Endothelial cell of umbilical vein (primary cell): ENCODE measurements around the gene ASXL1. TPM values are rescaled to one million over a fixed set of nuclear protein-coding genes. Genes with fewer than 3 reads are reported as not detected.

Experiments
- BruUV-seq: library from RNA; stranded (reverse); fragments of 400-500 nt; replicated peaks from 2 replicates; lab custom pipeline; 2021; lab: Mats Ljungman, UMichigan
- CTCF ChIA-PET: fragments of 300-600, 350-600 bp; sonication (Branson Sonifier 250); formaldehyde crosslinking; loops from one replicate; lab custom pipeline; 2021; ENCODE audit warnings: antibody characterized with exemption, inconsistent platforms; lab: Charles Lee
- POLR2A ChIA-PET: fragments of 300-600, 350-600 bp; sonication (Branson Sonifier 250); formaldehyde crosslinking; loops from one replicate; lab custom pipeline; 2021; ENCODE audit warnings: antibody characterized with exemption, inconsistent platforms; lab: Charles Lee
- DNase-seq: peaks from one replicate; pipeline ENCODE4 v3.0.0-alpha.2; 2011; ENCODE audit warnings: low read depth, low spot score
- FAIRE-seq: peaks from 2 replicates; lab custom pipeline; 2011; peaks lifted over from hg19 to GRCh38; lab: Jason Lieb, UNC
- H2AFZ ChIP-seq: 2 replicates; pipeline ENCODE4 v1.6.0; 2012; ENCODE audit warnings: low read depth, low read length, control low read depth, inconsistent platforms
- H3K27ac ChIP-seq: 2 replicates; pipeline ENCODE4 v1.5.1; 2011; ENCODE audit warnings: low read depth, mild to moderate bottlenecking, control low read depth, low read length, moderate library complexity; ENCODE audit not compliant: insufficient read depth
- H3K27me3 ChIP-seq, 2 experiments: 2 replicates each; pipeline versions ENCODE4 v1.6.0 to v1.6.1; 2011; ENCODE audit warnings: low read length in 2 of 2, mixed read lengths in 1 of 2; ENCODE audit not compliant: control insufficient read depth in 2 of 2, insufficient read depth in 2 of 2
- H3K36me3 ChIP-seq, 2 experiments: 2 replicates in 1 of 2; 3 replicates in 1 of 2; pipeline ENCODE4 v1.5.1; 2011; ENCODE audit warnings: low read length in 2 of 2, mild to moderate bottlenecking in 1 of 2, moderate library complexity in 1 of 2; ENCODE audit not compliant: control insufficient read depth in 2 of 2, insufficient read depth in 2 of 2; ENCODE audit errors: extremely low read depth in 1 of 2
- H3K4me1 ChIP-seq: 3 replicates; pipeline ENCODE4 v1.5.1; 2011; ENCODE audit warnings: mild to moderate bottlenecking, low read length; ENCODE audit not compliant: control insufficient read depth, insufficient read depth; ENCODE audit errors: extremely low read depth
- H3K4me2 ChIP-seq: 2 replicates; pipeline ENCODE4 v1.6.1; 2011; ENCODE audit warnings: low read length, control low read depth, mixed read lengths; ENCODE audit not compliant: insufficient read depth
- H3K4me3 ChIP-seq, 3 experiments: fragments of 200-600 bp in 1 of 3; sonication (generic), shearing (Covaris generic) in 1 of 3; replicated peaks in 1 of 3; 2 replicates each; pipeline ENCODE4 v1.5.1; 2011 to 2016; ENCODE audit warnings: control low read depth in 3 of 3, low read length in 3 of 3, mild to moderate bottlenecking in 2 of 3, inconsistent platforms in 1 of 3, low read depth in 1 of 3, moderate library complexity in 1 of 3; ENCODE audit not compliant: insufficient read depth in 1 of 3
- H3K79me2 ChIP-seq: 2 replicates; pipeline ENCODE4 v1.6.0; 2012; ENCODE audit warnings: low read length, inconsistent platforms; ENCODE audit not compliant: control insufficient read depth, insufficient read depth
- H3K9ac ChIP-seq: replicated peaks from 2 replicates; pipeline ENCODE3; 2011; ENCODE audit warnings: low read length, control low read depth; ENCODE audit not compliant: insufficient read depth; ENCODE audit errors: extremely low read depth
- H3K9me1 ChIP-seq: replicated peaks from 3 replicates; pipeline ENCODE4 v1.6.0; 2011; ENCODE audit warnings: mild to moderate bottlenecking, low read length; ENCODE audit not compliant: control insufficient read depth, insufficient read depth; ENCODE audit errors: extremely low read depth
- H3K9me3 ChIP-seq: replicated peaks from 2 replicates; pipeline ENCODE4 v1.5.1; 2012; ENCODE audit warnings: low read length, inconsistent platforms; ENCODE audit not compliant: control insufficient read depth, insufficient read depth
- H4K20me1 ChIP-seq: replicated peaks from 2 replicates; pipeline ENCODE3; 2011; ENCODE audit warnings: mild to moderate bottlenecking, low read length; ENCODE audit not compliant: control insufficient read depth, insufficient read depth; ENCODE audit errors: extremely low read depth
- CTCF ChIP-seq, 2 donors: IDR thresholded peaks; 1 replicate in 1 of 2; 2 replicates in 1 of 2; pipeline ENCODE4 v1.5.1; 2011; ENCODE audit warnings: low read length in 2 of 2, mild to moderate bottlenecking in 2 of 2, moderate library complexity in 2 of 2, control low read depth in 1 of 2, inconsistent platforms in 1 of 2, low read depth in 1 of 2; ENCODE audit not compliant: insufficient read depth in 1 of 2; ENCODE audit errors: extremely low read depth in 1 of 2
- EZH2 ChIP-seq: IDR thresholded peaks from 2 replicates; pipeline ENCODE4 v1.6.1; 2012; ENCODE audit warnings: borderline replicate concordance, low read depth, mild to moderate bottlenecking, moderate library complexity, low read length, inconsistent platforms; ENCODE audit not compliant: severe bottlenecking
- FOS ChIP-seq: IDR thresholded peaks from 2 replicates; pipeline ENCODE4 v1.6.1; 2011; ENCODE audit warnings: mild to moderate bottlenecking, low read length, moderate library complexity, borderline replicate concordance; ENCODE audit not compliant: insufficient read depth
- GATA2 ChIP-seq: IDR thresholded peaks from 2 replicates; pipeline ENCODE4 v1.7.0; 2011; ENCODE audit warnings: low read depth, mild to moderate bottlenecking, moderate library complexity, mixed read lengths, low read length; ENCODE audit not compliant: insufficient read length, insufficient read depth
- JUN ChIP-seq: IDR thresholded peaks from 2 replicates; pipeline ENCODE4 v1.6.1; 2011; ENCODE audit warnings: borderline replicate concordance, low read depth; ENCODE audit not compliant: insufficient read length, insufficient read depth
- MYC ChIP-seq: IDR thresholded peaks from one replicate; pipeline ENCODE4 v1.6.1; 2011; ENCODE audit warnings: mild to moderate bottlenecking, low read depth, low read length
- POLR2A ChIP-seq: IDR thresholded peaks from 2 replicates; pipeline ENCODE4 v1.6.1; 2012; ENCODE audit warnings: low read depth, mild to moderate bottlenecking, control low read depth, low read length
- POLR2AphosphoS5 ChIP-seq: IDR thresholded peaks from 2 replicates; pipeline ENCODE4 v1.6.1; 2012; ENCODE audit warnings: low read depth, mild to moderate bottlenecking, control low read depth, low read length, moderate library complexity; ENCODE audit not compliant: insufficient read depth
- dilution Hi-C: fragments of 300-500 bp; cut with MboI; formaldehyde crosslinking; loops from one replicate; pipeline ENCODE4 v1.15.0; 2019; ENCODE audit warnings: low sequenced_read_pairs; ENCODE audit not compliant: extremely low pct_ligation_motif_present
- intact Hi-C: fragments of 100-400 bp; cut with micrococcal nuclease; formaldehyde crosslinking; loops from one replicate; pipeline ENCODE4 v1.10.0; 2022
- polyA plus RNA-seq, 4 experiments: library from polyadenylated mRNA; depleted of rRNA in 3 of 4; stranded (reverse) in 3 of 4; unstranded in 1 of 4; fragments of >200 nt; gene quantifications; 2 replicates each; pipeline versions ENCODE4 v1.2.1 to v1.2.3, GENCODE V29; 2011 to 2012; ENCODE audit warnings: missing spikeins in 1 of 4
- total RNA-seq: library from RNA; stranded (reverse); gene quantifications from 2 replicates; pipeline ENCODE4 v1.2.3, GENCODE V29; 2021
- TF ChIP-seq, protein P1 (sequence below): IDR thresholded peaks from 2 replicates; pipeline ENCODE4 v1.6.1; 2011; ENCODE audit not compliant: insufficient read depth, insufficient read length

Gene ASXL1
- total and polyA plus RNA-seq, 2 donors (not counting 3 experiments of a cell fraction or from before 2014, with no cell fraction given): 45.4 to 101 TPM

- peaks cover 8% of the 10 kb centered on the region for H4K20me1 ChIP-seq
- BruUV-seq: no TSS peak
- CTCF ChIA-PET: no interaction called here
Observed at GRCh38 chr20:32368925-32369324, 10.8 kb downstream of the ASXL1 start.

More at GRCh38 chr20:32368925-32369324, 10.8 kb downstream of the ASXL1 start:
- FAIRE-seq (no peak), DNase-seq (no peak)
- dilution Hi-C loops: no loop called here
- H3K4me3 ChIP-seq: no peak overlapping the region
- peaks cover 3% of the 10 kb centered on the region for H3K4me1 ChIP-seq
- H3K27me3 ChIP-seq: no peaks in the 10 kb centered on the region
- TF ChIP-seq POLR2A (no peak), FOS (no peak), MYC (no peak), EZH2 (no peak), POLR2AphosphoS5 (no peak), JUN (no peak), GATA2 (no peak), CTCF (IDR thresholded peaks at IDR 0.05; ENCODE audit: extremely low read depth in 1 of 2, insufficient read depth in 1 of 2, low read depth in 1 of 2, low read length in 2 of 2) (no peak)
- TF ChIP-seq, protein P1, sequence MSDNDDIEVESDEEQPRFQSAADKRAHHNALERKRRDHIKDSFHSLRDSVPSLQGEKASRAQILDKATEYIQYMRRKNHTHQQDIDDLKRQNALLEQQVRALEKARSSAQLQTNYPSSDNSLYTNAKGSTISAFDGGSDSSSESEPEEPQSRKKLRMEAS: no peak
- POLR2A ChIA-PET: interaction anchor here (0.7 kb wide), 1 partner anchor 62 kb away, joined by 4 read pairs; no protein-coding TSS in a partner anchor
- H3K9me3 ChIP-seq: no peaks in the 10 kb centered on the region
- no peak overlapping the region for H3K9ac ChIP-seq
- H2AFZ ChIP-seq: no peak overlapping the region
- H3K79me2 ChIP-seq: peaks cover 86% of the 10 kb centered on the region
- peaks cover 3 to 13% of the 10 kb centered on the region in 2 experiments for H3K36me3 ChIP-seq
- no peak overlapping the region for H3K4me2 ChIP-seq
- intact Hi-C loops: loop anchor here (5.0 kb wide), 1 partner anchor 33 kb away; no protein-coding TSS in a partner anchor
- H3K9me1 ChIP-seq: no peaks in the 10 kb centered on the region
- H3K27ac ChIP-seq: no peak overlapping the region
